DMS153 (cell line): ENCODE data around the gene SESN3.
"Not testable (repeated sequence)": the region's sequence is repeated elsewhere in the genome, so short reads cannot be mapped to it uniquely, and the experiment has no call there.

Experiments
- DNase-seq: peaks from one replicate; lab custom pipeline; 2025; lab: John Stamatoyannopoulos, UW

SESN3 gene

DNA sequence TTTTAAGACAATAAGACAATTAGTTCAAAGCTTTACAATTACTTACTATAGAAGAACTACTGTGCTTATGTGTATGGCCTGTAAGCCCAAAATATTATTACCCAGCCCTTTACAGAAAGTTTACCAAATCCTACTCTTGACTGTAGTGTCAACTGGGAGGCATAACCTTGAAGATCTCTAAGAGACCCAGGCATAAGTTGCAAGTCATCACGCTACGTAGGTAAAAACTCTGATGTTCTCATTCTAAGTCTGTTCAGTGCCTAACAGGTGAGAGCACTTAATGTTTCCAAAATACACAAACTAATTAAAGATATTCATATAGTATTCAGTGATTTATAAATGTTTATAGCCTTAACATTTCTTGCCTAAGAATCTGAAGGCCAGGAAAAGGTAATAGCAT lies 12.9 kb downstream of the SESN3 start:
- no peak for DNase-seq

DNA sequence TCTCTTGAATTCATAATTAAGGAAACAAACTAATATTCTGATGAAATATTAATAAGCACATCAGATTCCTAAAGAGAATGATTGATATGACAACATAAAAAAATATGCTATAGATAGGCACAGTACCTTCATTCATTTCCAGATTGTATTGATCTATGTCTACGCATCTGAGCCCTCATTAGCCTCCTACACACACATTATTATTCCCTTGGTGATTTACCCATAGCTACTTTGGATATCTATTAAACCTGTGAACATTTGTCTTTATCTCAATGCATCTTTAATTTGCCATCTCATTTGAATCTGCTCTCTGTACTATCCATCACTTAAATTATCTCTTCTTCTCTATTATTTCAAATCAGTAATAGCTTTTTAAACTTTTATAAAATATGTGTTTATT lies 18.4 kb downstream of the SESN3 start:
- DNase-seq: no peak

GRCh38 chr11:95209535-95209934 lies 21.5 kb downstream of the SESN3 start:
- not testable (repeated sequence) for DNase-seq

- DNase-seq: no peak
Observed at GRCh38 chr11:95200781-95201457, 30.1 kb downstream of the SESN3 start.

DNA sequence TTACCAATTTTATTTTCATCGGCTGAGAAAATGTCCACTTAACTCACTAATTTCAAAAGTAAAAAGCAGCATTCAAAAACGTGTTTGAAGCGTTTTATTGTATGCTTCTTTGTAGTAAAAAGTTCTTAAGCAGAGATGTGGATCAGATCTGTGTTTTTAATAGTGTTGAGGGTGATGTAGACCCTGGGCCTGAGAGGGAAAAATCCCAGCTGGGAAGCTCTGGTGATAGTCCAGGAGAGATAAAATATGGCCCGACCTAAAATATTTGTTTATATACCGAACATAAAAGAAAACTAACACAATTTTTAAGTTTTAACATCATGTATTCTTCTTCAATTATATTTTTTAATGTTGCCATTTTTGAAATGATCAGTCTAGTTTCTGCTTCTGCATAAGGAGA lies 35.2 kb downstream of the SESN3 start:
- DNase-seq: no peak

- no peak for DNase-seq
Observed at GRCh38 chr11:95193541-95193940, 37.5 kb downstream of the SESN3 start.

GRCh38 chr11:95192717-95193116 lies 38.3 kb downstream of the SESN3 start:
- DNase-seq: no peak

GRCh38 chr11:95187723-95188122 lies 43.3 kb downstream of the SESN3 start:
- no peak for DNase-seq

DNA sequence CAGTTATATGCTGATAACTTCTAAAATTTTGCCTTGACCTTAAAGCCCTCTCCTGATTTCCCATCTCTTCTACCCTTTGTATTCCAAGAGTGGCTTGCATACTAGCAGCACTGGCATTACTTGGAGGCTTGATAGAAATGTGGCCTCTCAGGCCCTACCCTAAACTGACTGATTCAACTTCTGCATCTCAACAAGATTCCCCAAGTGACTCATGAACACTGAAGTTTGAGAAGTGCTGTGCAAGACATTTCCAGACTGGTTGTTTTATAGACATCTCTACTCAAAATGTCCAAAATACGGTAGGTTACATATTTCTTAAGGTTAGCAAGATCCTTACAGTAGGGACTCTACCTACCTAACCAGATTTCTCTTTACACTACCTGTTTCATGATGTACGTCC lies 48.6 kb downstream of the SESN3 start:
- DNase-seq: no peak

DNA sequence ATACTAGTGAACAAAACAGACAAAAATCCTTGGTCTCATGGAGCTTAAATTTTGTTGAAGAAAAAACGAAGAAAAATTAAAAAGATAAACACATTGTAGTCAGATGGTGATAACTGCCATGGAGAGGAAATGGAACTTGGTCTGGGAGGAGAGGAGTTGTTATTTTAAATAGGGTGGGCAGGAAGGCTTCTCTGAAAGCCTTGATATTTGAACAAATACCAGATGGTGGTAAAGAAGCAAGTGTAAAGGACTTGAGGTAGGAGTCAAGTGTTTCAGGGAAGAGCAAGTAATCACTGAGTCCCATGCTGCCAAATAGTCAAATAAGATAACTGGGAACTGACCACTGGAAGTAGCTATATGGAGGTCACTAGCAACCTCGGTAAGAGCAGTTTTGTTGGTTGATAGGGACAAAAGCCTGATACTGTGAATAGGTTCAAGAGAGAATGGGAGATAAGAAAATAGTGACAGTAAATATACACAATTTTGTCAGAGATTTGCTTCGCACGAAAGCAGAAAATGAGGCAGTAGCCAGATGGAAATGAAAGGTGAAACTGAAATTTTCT lies 55.1 kb downstream of the SESN3 start:
- no peak for DNase-seq

DNA sequence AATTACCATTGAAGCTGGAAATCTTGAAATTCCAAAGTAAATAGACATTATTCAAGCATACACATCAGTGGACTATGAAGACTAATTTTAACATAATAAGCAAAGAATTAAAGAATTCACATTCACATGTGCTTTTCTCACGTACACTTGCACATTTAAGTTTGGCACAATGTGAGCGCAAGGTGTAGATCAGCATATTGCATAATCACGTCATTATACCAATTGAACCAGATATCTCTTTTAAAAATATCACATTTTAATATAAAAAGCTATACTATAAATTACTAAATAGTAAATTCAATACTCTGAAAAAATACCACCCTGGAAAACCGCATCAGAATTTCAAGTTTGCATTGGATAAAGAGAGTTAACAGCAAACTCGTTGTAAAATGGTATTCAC lies 60.7 kb downstream of the SESN3 start:
- DNase-seq: no peak

DNA sequence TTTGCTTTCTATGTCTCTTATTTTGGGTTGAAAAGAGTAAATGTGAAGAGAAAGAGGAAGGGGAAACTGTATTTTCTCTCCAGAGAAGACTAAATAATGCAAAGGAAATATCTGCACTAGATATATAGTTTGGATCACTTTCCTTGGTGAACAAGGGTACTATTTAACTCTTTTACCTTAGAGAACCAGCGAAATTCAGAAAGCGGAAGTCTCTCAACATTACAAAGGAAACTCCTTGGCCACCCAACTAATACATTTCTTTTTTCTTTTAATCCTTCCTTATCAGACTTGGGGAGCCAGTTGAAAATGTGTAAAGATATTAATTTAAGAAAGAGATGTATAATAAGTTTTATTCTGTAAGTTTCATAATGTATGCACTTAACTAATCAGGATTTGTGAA lies 64.2 kb downstream of the SESN3 start:
- DNase-seq: no peak

- no peak for DNase-seq
Observed at GRCh38 chr11:95165638-95166037, 65.4 kb downstream of the SESN3 start.

- DNase-seq: no peak
Observed at GRCh38 chr11:95163106-95163505, 67.9 kb downstream of the SESN3 start.

DNA sequence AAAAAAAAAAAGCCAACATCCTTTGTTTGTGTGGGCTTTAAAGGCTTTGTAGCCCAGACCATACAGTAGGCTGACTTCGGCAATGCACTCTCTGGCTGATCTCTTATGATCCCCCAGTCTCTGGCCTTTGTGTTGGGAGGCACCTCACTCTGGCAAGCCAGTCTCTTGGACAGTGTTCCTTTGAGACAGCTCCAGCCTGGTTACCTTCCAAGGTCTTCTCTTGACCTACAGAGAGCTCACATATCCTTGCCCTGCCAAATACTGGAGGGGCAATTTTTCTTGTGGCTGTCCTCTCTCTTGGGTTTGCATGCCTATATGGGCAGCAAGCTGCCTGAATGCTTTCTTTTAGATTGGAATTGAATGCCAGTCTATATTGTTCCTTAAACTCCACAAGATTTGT lies 69.8 kb downstream of the SESN3 start:
- DNase-seq: no peak

GRCh38 chr11:95157824-95158223 lies 73.2 kb downstream of the SESN3 start:
- no peak for DNase-seq

DNA sequence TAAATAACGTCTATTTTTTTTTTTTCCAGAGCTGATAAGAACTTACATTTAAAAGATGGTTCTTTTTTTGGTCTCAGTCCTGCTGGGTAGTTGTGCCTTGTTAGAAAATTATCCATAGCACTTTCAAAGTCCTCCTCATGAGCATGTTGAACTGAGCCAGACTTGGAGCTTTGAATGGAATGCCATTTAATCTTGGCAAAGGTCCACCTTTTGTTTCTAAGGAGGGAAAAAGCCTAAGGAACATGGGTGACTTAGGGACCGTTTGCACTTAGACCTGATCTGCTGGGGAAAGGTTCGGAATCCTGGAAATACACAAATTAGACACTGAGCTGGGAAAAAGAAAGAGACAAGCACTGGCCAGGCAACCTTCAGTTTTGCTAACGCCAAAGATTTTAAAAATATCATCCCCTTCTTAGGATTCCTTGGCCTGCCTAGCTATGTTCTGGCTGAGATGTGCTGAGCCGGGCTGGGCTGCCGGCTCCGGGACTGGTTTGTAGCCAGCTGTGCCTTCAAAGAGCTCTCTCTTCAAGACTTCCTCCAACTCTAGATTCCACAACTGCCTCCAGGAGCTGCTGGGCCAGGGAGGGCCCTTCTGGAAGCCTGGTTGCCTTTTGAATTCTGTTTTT lies 74.0 kb downstream of the SESN3 start:
- DNase-seq: no peak

- no peak for DNase-seq
Observed at GRCh38 chr11:95156133-95156721, 74.8 kb downstream of the SESN3 start.

GRCh38 chr11:95155385-95155784 lies 75.6 kb downstream of the SESN3 start:
- DNase-seq: no peak

DNA sequence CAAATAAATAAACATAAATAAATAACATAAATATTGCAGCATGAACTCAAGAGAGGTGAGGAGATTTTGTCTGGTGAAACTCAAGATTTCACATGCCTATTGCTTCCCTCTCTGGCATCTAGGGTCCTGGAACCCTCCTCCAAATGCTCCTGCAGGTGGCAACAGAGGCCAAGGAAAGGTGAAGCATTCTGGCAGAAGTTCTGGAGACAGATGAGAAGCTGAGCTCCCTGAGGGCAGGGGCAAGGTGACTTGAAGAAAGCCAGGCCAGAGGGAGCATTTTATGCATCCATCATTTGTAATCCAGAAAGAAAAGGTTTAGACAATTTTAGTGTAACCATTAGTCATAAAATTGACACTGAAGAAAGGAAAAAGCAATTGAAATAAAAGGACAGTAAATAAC lies 76.5 kb downstream of the SESN3 start:
- DNase-seq: peak; percentile 37

DNA sequence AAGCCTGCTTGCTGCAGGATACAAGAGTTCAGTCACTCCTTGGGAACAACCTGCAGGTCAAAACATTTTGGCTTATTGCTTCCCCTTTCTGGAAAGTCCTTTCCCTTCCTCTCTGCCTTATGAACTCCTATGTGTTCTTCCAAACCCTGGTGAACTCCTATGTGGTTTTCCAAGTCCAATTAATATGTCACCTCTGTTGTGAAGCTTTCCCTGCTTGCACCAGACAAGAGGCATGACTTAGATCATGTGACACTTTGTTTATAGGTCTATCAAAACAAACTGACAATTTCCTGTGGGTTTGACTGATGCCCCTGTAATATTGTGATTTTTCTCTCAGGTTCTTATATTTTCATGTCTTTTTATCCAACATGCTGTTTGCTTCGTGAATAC lies 77.2 kb downstream of the SESN3 start:
- DNase-seq: no peak

DNA sequence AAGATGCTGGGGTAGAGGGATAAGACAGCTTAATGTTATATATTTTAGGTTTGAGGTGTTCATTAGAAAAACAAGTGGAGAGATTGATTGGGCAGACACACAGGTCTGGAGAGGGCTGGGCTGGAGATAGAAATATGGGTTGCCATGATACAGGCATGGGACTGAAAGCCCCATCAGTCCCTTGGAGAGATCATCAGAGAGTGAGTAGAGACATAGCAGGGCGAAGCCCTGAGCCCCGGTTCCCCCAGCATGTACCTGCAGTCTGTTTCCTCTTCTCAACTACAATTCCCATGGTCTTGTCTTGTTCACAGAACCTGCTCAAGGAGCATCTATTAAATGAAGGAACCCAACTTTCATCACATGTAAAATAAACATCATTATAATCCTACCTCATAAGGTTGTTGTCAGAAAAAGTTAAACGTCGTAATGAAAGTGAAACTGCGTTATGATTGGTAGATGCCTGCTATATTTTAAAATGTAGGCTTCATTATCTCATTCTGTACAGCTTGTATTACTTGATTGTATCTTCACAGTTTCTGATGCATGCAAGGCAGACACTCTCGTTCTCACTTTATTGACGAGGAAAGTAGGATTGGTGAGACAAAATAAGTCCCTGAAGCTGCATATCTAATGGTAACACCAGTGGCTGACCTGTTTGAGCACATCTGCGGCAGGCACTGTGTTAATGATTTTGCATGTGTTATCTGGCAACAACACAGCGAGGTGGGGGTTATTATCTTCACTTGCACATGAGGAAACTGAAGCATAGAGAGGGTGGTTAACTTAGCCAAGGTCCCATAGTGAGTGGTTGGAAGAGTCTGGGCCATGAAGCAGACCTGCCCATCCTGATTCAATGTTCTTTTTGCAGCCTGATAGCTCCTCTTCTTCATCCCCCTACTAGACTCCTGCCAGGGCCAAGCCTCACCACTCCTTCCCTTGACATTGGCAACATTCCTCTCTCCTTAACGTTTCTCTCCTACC lies 77.8 kb downstream of the SESN3 start:
- no peak for DNase-seq
